Mesenteric fat pad (tissue), 1 donor: Measurements from ENCODE around the gene DHX35. TPM values are rescaled to one million over a fixed set of nuclear protein-coding genes. Genes with fewer than 3 reads are reported as not detected.

ENCODE experiments used
- total RNA-seq: library from RNA; stranded (reverse); fragmentation: NEBNext Ultra II Directional; extraction: Animal tissue kit (Norgen Biotek cat#: 25700); gene quantifications from one replicate; pipeline ENCODE4 v1.2.1, GENCODE V29; 2021
- donor health status: DM: yes; HTN: yes; CAD: no.

Gene DHX35
- total RNA-seq, 1 donor from 2014 or later, result 8.4 TPM

Other genes starting within 250 kb of the DHX35 start
- not detected for gene SLC32A1, start 237.9 kb upstream of the DHX35 start, total RNA-seq
- 6.3 TPM for gene ACTR5, start 213.9 kb upstream of the DHX35 start, total RNA-seq
- 24.3 TPM for gene PPP1R16B, start 156.6 kb upstream of the DHX35 start, total RNA-seq
- gene FAM83D, start 35.9 kb upstream of the DHX35 start, total RNA-seq, result 0.71 TPM